ENCODE results near the gene SUPT20HL2.

Gene SUPT20HL2

DNA sequence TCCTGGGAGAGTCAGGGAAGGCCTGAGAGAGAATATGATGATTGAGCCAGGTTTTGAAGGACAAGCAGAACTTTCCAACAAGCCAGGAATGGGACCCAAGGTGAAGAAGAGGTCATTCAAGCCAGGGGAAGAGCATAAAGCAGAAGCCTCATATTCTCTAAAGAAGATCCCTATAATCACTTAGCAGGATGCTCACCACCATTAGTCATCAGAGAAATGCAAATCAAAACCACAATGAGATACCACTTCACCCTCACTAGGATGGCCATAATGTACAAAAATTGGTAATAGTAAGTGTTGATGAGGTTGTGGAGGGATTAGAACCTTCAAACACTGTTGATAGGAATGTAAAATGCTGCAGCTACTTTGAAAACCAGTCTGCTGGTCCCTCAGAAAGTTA lies 26.0 kb upstream of the SUPT20HL2 start:
- no peaks in the 10 kb centered on the region for H3K79me2 ChIP-seq (ENCODE audit: control insufficient read depth, low read length)
- no peaks in the 10 kb centered on the region for H4K20me1 ChIP-seq (ENCODE audit: control insufficient read depth, insufficient read depth, low read depth, low read length)
- TF ChIP-seq EZH2phosphoT487 (IDR thresholded peaks at IDR 0.05; ENCODE audit: borderline replicate concordance, low read length): no peak
- TF ChIP-seq, protein P1, sequence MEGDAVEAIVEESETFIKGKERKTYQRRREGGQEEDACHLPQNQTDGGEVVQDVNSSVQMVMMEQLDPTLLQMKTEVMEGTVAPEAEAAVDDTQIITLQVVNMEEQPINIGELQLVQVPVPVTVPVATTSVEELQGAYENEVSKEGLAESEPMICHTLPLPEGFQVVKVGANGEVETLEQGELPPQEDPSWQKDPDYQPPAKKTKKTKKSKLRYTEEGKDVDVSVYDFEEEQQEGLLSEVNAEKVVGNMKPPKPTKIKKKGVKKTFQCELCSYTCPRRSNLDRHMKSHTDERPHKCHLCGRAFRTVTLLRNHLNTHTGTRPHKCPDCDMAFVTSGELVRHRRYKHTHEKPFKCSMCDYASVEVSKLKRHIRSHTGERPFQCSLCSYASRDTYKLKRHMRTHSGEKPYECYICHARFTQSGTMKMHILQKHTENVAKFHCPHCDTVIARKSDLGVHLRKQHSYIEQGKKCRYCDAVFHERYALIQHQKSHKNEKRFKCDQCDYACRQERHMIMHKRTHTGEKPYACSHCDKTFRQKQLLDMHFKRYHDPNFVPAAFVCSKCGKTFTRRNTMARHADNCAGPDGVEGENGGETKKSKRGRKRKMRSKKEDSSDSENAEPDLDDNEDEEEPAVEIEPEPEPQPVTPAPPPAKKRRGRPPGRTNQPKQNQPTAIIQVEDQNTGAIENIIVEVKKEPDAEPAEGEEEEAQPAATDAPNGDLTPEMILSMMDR (IDR thresholded peaks at IDR 0.05; ENCODE audit: low read depth, low read length, poor library complexity, severe bottlenecking): no peak
- no peaks in the 10 kb centered on the region for H3K9me2 ChIP-seq (replicated peaks; ENCODE audit: control insufficient read depth, low read length)
- H3K27ac ChIP-seq (ENCODE audit: low read depth, low read length): no peak overlapping the region
- H3K4me2 ChIP-seq (ENCODE audit: low read length): no peak overlapping the region
- no peaks in the 10 kb centered on the region for H3K36me3 ChIP-seq (ENCODE audit: control insufficient read depth, low read length)
- H3F3A ChIP-seq (ENCODE audit: control insufficient read depth, insufficient read depth): no peaks in the 10 kb centered on the region
- no peaks in the 10 kb centered on the region for H3K9me3 ChIP-seq (ENCODE audit: control insufficient read depth, insufficient read depth, low read length)
- H3K4me1 ChIP-seq (ENCODE audit: control insufficient read depth, low read length): peaks cover 5% of the 10 kb centered on the region; the same call in 1 of the 2 replicates
- H3K27me3 ChIP-seq (ENCODE audit: control insufficient read depth, low read length): peaks cover 4% of the 10 kb centered on the region; the same call in 1 of the 2 replicates
- no peak overlapping the region for H3K4me3 ChIP-seq (ENCODE audit: low read length)

DNA sequence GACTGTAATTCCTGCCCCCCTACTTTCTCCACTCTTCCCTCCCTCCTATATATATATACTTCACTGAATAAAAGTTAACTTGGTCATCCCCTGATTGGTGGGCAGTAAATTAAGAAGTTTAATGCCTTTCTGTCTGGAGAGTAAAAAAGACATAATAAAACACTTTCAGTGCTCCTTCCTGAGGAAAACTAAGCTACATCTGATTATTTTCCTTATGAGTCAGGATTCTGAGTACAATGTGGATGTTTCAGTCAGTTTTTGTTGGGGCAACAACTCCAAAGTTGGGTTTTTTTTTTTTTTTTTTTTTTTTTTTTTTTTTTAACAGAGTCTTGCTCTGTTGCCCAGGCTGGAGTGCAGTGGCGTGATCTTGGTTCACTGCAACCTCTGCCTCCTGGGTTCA lies 22.0 kb upstream of the SUPT20HL2 start:
- no peaks in the 10 kb centered on the region for H3K36me3 ChIP-seq (ENCODE audit: control insufficient read depth, low read length)
- H3K79me2 ChIP-seq (ENCODE audit: control insufficient read depth, low read length): no peaks in the 10 kb centered on the region
- H3K4me3 ChIP-seq (ENCODE audit: low read length): no peak overlapping the region
- no peak for TF ChIP-seq EZH2phosphoT487 (IDR thresholded peaks at IDR 0.05; ENCODE audit: borderline replicate concordance, low read length)
- TF ChIP-seq, protein P1 (IDR thresholded peaks at IDR 0.05; ENCODE audit: low read depth, low read length, poor library complexity, severe bottlenecking): no peak
- H3K9me2 ChIP-seq (replicated peaks; ENCODE audit: control insufficient read depth, low read length): no peaks in the 10 kb centered on the region
- no peaks in the 10 kb centered on the region for H3K9me3 ChIP-seq (ENCODE audit: control insufficient read depth, insufficient read depth, low read length)
- no peaks in the 10 kb centered on the region for H4K20me1 ChIP-seq (ENCODE audit: control insufficient read depth, insufficient read depth, low read depth, low read length)
- no peak overlapping the region for H3K4me2 ChIP-seq (ENCODE audit: low read length)
- no peaks in the 10 kb centered on the region for H3K27me3 ChIP-seq (ENCODE audit: control insufficient read depth, low read length)
- no peaks in the 10 kb centered on the region for H3K4me1 ChIP-seq (ENCODE audit: control insufficient read depth, low read length)
- H3K27ac ChIP-seq (ENCODE audit: low read depth, low read length): no peak overlapping the region
- no peaks in the 10 kb centered on the region for H3F3A ChIP-seq (ENCODE audit: control insufficient read depth, insufficient read depth)

DNA sequence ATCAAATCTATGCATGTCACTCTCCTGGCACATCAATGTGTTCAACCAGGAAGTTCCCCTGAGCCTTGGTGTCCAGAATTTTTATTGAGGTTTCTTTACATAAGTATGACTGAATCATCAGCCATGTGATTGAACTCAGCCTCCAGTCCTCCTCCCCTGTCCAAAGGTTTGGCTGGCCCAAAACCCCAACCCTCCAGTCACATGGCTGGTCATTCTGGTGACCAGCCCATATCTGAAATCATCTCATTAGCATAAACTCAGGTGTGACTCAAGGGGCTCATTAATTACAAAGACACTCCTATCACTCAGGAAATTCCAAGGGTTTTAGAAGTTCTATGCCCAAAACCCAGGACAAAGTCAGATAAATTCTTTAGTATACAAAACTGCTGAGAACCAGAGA lies 20.6 kb upstream of the SUPT20HL2 start:
- no peak overlapping the region for H3K4me2 ChIP-seq (ENCODE audit: low read length)
- H3K27me3 ChIP-seq (ENCODE audit: control insufficient read depth, low read length): no peaks in the 10 kb centered on the region
- no peaks in the 10 kb centered on the region for H3F3A ChIP-seq (ENCODE audit: control insufficient read depth, insufficient read depth)
- no peaks in the 10 kb centered on the region for H3K36me3 ChIP-seq (ENCODE audit: control insufficient read depth, low read length)
- no peaks in the 10 kb centered on the region for H3K9me3 ChIP-seq (ENCODE audit: control insufficient read depth, insufficient read depth, low read length)
- TF ChIP-seq, protein P1 (IDR thresholded peaks at IDR 0.05; ENCODE audit: low read depth, low read length, poor library complexity, severe bottlenecking): no peak
- TF ChIP-seq EZH2phosphoT487 (IDR thresholded peaks at IDR 0.05; ENCODE audit: borderline replicate concordance, low read length): no peak
- no peaks in the 10 kb centered on the region for H4K20me1 ChIP-seq (ENCODE audit: control insufficient read depth, insufficient read depth, low read depth, low read length)
- H3K27ac ChIP-seq (ENCODE audit: low read depth, low read length): no peak overlapping the region
- no peaks in the 10 kb centered on the region for H3K4me1 ChIP-seq (ENCODE audit: control insufficient read depth, low read length)
- H3K9me2 ChIP-seq (replicated peaks; ENCODE audit: control insufficient read depth, low read length): no peaks in the 10 kb centered on the region
- H3K4me3 ChIP-seq (ENCODE audit: low read length): no peak overlapping the region
- H3K79me2 ChIP-seq (ENCODE audit: control insufficient read depth, low read length): no peaks in the 10 kb centered on the region

DNA sequence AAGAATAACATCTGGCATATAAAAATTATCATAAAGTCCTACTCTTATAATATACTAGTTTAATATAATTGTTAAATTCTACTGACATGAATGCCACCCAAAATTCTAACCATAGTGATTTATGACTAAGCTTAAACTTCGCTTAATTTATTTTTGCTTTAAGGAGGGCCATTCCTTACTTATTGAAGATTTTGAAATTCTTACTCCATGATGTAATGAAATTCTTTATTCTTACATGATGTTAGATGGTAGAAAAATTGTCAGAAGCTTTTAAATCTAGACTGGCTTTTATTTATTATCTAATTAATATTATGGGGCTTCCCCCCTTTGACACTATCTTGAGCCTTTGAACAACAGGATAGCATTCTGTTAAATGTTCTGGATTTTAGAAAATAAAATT lies 19.5 kb upstream of the SUPT20HL2 start:
- Histone ChIP-seq H3K79me2 (ENCODE audit: control insufficient read depth, low read length) (no peaks in the 10 kb centered on the region), H3K9me3 (ENCODE audit: control insufficient read depth, insufficient read depth, low read length) (no peaks in the 10 kb centered on the region), H3K27ac (ENCODE audit: low read depth, low read length) (no peak overlapping the region), H3K4me1 (ENCODE audit: control insufficient read depth, low read length) (no peaks in the 10 kb centered on the region), H3K9me2 (replicated peaks; ENCODE audit: control insufficient read depth, low read length) (no peaks in the 10 kb centered on the region), H3K36me3 (ENCODE audit: control insufficient read depth, low read length) (no peaks in the 10 kb centered on the region), H3K4me2 (ENCODE audit: low read length) (no peak overlapping the region), H4K20me1 (ENCODE audit: control insufficient read depth, insufficient read depth, low read depth, low read length) (no peaks in the 10 kb centered on the region), H3K27me3 (ENCODE audit: control insufficient read depth, low read length) (no peaks in the 10 kb centered on the region), H3K4me3 (ENCODE audit: low read length) (no peak overlapping the region), H3F3A (ENCODE audit: control insufficient read depth, insufficient read depth) (no peaks in the 10 kb centered on the region)
- TF ChIP-seq EZH2phosphoT487 (IDR thresholded peaks at IDR 0.05; ENCODE audit: borderline replicate concordance, low read length): no peak
- TF ChIP-seq, protein P1 (IDR thresholded peaks at IDR 0.05; ENCODE audit: low read depth, low read length, poor library complexity, severe bottlenecking): no peak

Measured in DOHH2 (cell line).